ENCODE data around the gene METTL16. TPM values are rescaled to one million over a fixed set of nuclear protein-coding genes. Genes with fewer than 3 reads are reported as not detected.

METTL16 gene
- 12.4 and 14.8 TPM in 2 replicates for total RNA-seq

DNA sequence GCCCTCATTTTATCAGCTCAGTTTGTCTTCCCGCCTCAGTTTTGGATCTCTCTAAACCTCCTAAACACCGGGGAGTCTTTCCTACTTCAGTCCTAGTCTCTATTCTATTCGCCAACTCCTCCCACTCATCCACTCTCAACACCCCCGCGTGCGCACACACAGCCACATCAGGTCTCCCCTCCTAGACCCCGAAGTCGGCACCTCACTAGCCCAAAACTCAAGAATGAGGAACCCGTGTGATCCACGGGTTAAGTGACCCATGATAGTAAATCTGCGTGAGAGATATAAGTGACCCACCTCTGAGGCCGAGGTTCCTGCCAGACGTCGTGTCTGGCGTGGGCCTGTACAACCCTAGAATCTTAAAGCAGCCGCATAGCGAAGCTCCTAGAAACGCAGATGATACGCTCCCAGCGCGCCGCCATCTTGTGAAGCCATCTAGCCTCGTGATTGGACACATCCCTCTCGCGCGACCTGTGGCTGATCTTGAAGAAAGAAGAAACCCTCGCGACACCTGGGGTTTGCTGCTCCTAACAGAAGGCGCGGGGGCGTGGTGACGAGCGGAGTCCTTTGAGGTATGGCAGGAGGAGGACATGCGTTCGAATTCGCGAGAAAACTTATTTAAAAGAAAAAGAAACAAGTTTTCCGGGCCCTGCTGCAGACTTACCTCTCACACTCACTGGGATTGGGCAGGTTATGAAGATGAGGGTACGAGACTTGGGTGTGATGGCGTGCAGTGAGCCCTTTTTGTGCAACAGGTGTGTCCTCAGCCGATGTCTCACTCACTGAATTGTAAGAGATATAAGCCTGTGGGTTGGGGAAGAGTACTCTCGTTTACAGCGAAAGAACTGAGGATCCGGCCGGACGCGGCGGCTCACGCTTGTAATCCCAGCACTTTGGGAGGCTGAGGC is at the start of gene METTL16:
Gene METTL16 (minus strand): TSS at position 427 of the 908 bp plus-strand sequence. CDS start 9,557 bp downstream, outside the sequence.
- Histone ChIP-seq H3K27me3 (ENCODE audit: insufficient read depth, low read length) (no peaks in the 10 kb centered on the region), H3K9me3 (ENCODE audit: low read depth, low read length) (no peaks in the 10 kb centered on the region), H3K4me2 (ENCODE audit: insufficient read depth, low read length) (peak within 1 kb of the TSS; percentile 97), H3K79me2 (ENCODE audit: insufficient read depth, low read length) (peaks cover 30% of the 10 kb centered on the region), H3K27ac (ENCODE audit: low read depth, low read length) (peak within 1 kb of the TSS; percentile 96), H4K20me1 (ENCODE audit: insufficient read depth, low read length) (peaks cover 5% of the 10 kb centered on the region), H3K4me1 (ENCODE audit: insufficient read depth, low read length) (peaks cover 13% of the 10 kb centered on the region), H2AFZ (ENCODE audit: low read length) (peak within 1 kb of the TSS; percentile 97), H3K36me3 (ENCODE audit: insufficient read depth, low read length) (no peaks in the 10 kb centered on the region), H3K4me3 (ENCODE audit: insufficient read depth, low read length) (peak within 1 kb of the TSS; percentile 86)
- DNase-seq (ENCODE audit: insufficient read length, low spot score, missing footprints), result peak; percentile 98
- TF ChIP-seq CTCF (IDR thresholded peaks at IDR 0.05; ENCODE audit: extremely low read depth, low read depth, low read length), result no peak

GRCh38 chr17:2560658-2561057 is 49.0 kb upstream of the METTL16 start:
- no peak overlapping the region for H3K27ac ChIP-seq (ENCODE audit: low read depth, low read length)
- no peak overlapping the region for H2AFZ ChIP-seq (ENCODE audit: low read length)
- no peak for TF ChIP-seq CTCF (IDR thresholded peaks at IDR 0.05; ENCODE audit: extremely low read depth, low read depth, low read length)
- H3K36me3 ChIP-seq (ENCODE audit: insufficient read depth, low read length), result no peaks in the 10 kb centered on the region
- H4K20me1 ChIP-seq (ENCODE audit: insufficient read depth, low read length), result no peaks in the 10 kb centered on the region
- no peak overlapping the region for H3K4me3 ChIP-seq (ENCODE audit: insufficient read depth, low read length)
- H3K79me2 ChIP-seq (ENCODE audit: insufficient read depth, low read length), result no peaks in the 10 kb centered on the region
- no peak for DNase-seq (ENCODE audit: insufficient read length, low spot score, missing footprints)
- no peaks in the 10 kb centered on the region for H3K27me3 ChIP-seq (ENCODE audit: insufficient read depth, low read length)
- H3K4me1 ChIP-seq (ENCODE audit: insufficient read depth, low read length), result no peaks in the 10 kb centered on the region
- no peak overlapping the region for H3K4me2 ChIP-seq (ENCODE audit: insufficient read depth, low read length)
- peaks cover 2% of the 10 kb centered on the region for H3K9me3 ChIP-seq (ENCODE audit: low read depth, low read length)

DNA sequence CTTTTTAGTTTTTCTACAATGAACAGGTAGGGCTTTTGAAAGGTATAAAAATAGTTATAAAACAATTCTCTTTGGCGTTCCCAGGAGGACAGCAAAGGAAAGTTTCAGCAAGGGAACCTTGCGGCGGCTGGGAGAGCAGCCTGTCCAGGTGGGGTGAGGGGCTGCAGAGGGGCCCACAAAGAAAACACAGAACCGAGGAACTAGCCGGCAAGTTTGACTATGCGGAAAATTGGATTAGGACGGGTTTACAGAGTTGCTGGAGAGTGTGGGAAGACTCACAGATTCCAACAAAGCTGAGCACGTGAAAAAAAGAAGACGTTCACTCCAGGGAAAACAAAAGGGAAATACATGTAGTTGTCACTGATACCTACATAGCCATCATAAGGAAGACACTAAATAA is 40.2 kb upstream of the METTL16 start:
- H4K20me1 ChIP-seq (ENCODE audit: insufficient read depth, low read length), result no peaks in the 10 kb centered on the region
- peaks cover 2% of the 10 kb centered on the region for H3K9me3 ChIP-seq (ENCODE audit: low read depth, low read length)
- H3K4me3 ChIP-seq (ENCODE audit: insufficient read depth, low read length), result no peak overlapping the region
- H3K4me2 ChIP-seq (ENCODE audit: insufficient read depth, low read length), result no peak overlapping the region
- no peak overlapping the region for H2AFZ ChIP-seq (ENCODE audit: low read length)
- DNase-seq (ENCODE audit: insufficient read length, low spot score, missing footprints), result peak; percentile 73
- TF ChIP-seq CTCF (IDR thresholded peaks at IDR 0.05; ENCODE audit: extremely low read depth, low read depth, low read length), result no peak
- no peak overlapping the region for H3K27ac ChIP-seq (ENCODE audit: low read depth, low read length)
- H3K36me3 ChIP-seq (ENCODE audit: insufficient read depth, low read length), result no peaks in the 10 kb centered on the region
- H3K79me2 ChIP-seq (ENCODE audit: insufficient read depth, low read length), result no peaks in the 10 kb centered on the region
- H3K4me1 ChIP-seq (ENCODE audit: insufficient read depth, low read length), result no peaks in the 10 kb centered on the region
- H3K27me3 ChIP-seq (ENCODE audit: insufficient read depth, low read length), result peaks cover 11% of the 10 kb centered on the region

- TF ChIP-seq CTCF (IDR thresholded peaks at IDR 0.05; ENCODE audit: extremely low read depth, low read depth, low read length), result no peak
These were observed 39.8 kb upstream of the METTL16 start for GRCh38 chr17:2551493-2551892.

More at GRCh38 chr17:2551493-2551892, 39.8 kb upstream of the METTL16 start:
- no peaks in the 10 kb centered on the region for H3K79me2 ChIP-seq (ENCODE audit: insufficient read depth, low read length)
- no peaks in the 10 kb centered on the region for H3K4me1 ChIP-seq (ENCODE audit: insufficient read depth, low read length)
- no peak overlapping the region for H2AFZ ChIP-seq (ENCODE audit: low read length)
- H3K36me3 ChIP-seq (ENCODE audit: insufficient read depth, low read length), result no peaks in the 10 kb centered on the region
- no peak overlapping the region for H3K27ac ChIP-seq (ENCODE audit: low read depth, low read length)
- no peak overlapping the region for H3K4me2 ChIP-seq (ENCODE audit: insufficient read depth, low read length)
- peaks cover 11% of the 10 kb centered on the region for H3K27me3 ChIP-seq (ENCODE audit: insufficient read depth, low read length)
- no peak overlapping the region for H3K4me3 ChIP-seq (ENCODE audit: insufficient read depth, low read length)
- no peaks in the 10 kb centered on the region for H3K9me3 ChIP-seq (ENCODE audit: low read depth, low read length)
- peak; percentile 75 for DNase-seq (ENCODE audit: insufficient read length, low spot score, missing footprints)
- H4K20me1 ChIP-seq (ENCODE audit: insufficient read depth, low read length), result no peaks in the 10 kb centered on the region

Data from osteoblast (primary cell).